Gastroesophageal sphincter (tissue), 4 donors: ENCODE results near the gene RUSC1. TPM values are rescaled to one million over a fixed set of nuclear protein-coding genes. Genes with fewer than 3 reads are reported as not detected.
A peak's percentile ranks its signal among the peaks of the same experiment; 100 is the strongest.

ENCODE experiments used
- ATAC-seq: fragments of 150-250 bp; one replicate; pipeline ENCODE4 v1.9.1; 2016; ENCODE audit warnings: mild to moderate bottlenecking, moderate library complexity
- H3K27ac ChIP-seq, 4 donors: fragments of 200-600 bp; sonication (generic) in 3 of 4; 1 replicate in 3 of 4; 2 replicates in 1 of 4; pipeline ENCODE4 v1.5.1; 2016 to 2019
- H3K27me3 ChIP-seq: fragments of 200-600 bp; sonication (generic); one replicate; pipeline ENCODE4 v1.5.1; 2019
- H3K36me3 ChIP-seq, 2 donors: fragments of 200-600 bp; sonication (generic); one replicate each; pipeline ENCODE4 v1.5.1; 2019; ENCODE audit warnings: control low read depth in 1 of 2
- H3K4me1 ChIP-seq, 3 donors: fragments of 200-600 bp; sonication (generic); 1 replicate in 2 of 3; 2 replicates in 1 of 3; pipeline ENCODE4 v1.5.1; 2016 to 2019; ENCODE audit warnings: control low read depth in 2 of 3
- H3K4me3 ChIP-seq, 2 donors: fragments of 200-600 bp; sonication (generic); one replicate each; pipeline ENCODE4 v1.5.1; 2019; ENCODE audit warnings: mild to moderate bottlenecking in 1 of 2, moderate library complexity in 1 of 2
- H3K9me3 ChIP-seq, 3 donors: fragments of 200-600 bp; sonication (generic); one replicate each; pipeline ENCODE4 v1.5.1; 2017 to 2019; ENCODE audit warnings: control low read depth in 2 of 3
- CTCF ChIP-seq, 4 experiments: fragments of 200-600 bp in 2 of 4; fragments of 450-650 bp in 2 of 4; sonication (generic) in 1 of 4; IDR thresholded peaks; one replicate each; pipeline ENCODE4 v1.5.1; 2017 to 2019; ENCODE audit warnings: antibody characterized with exemption in 4 of 4, mild to moderate bottlenecking in 2 of 4, moderate library complexity in 2 of 4
- EP300 ChIP-seq: sonication (generic); formaldehyde crosslinking; IDR thresholded peaks from one replicate; pipeline ENCODE4 v1.6.1; 2017; ENCODE audit warnings: antibody characterized with exemption, mild to moderate bottlenecking
- POLR2A ChIP-seq, 2 donors: fragments of 450-650 bp; IDR thresholded peaks; one replicate each; pipeline ENCODE4 v1.6.1; 2017; ENCODE audit warnings: antibody characterized with exemption in 2 of 2, mild to moderate bottlenecking in 2 of 2, moderate library complexity in 1 of 2
- POLR2AphosphoS5 ChIP-seq: sonication (generic); formaldehyde crosslinking; IDR thresholded peaks from one replicate; pipeline ENCODE4 v1.6.1; 2017; ENCODE audit warnings: antibody characterized with exemption
- WGBS, 2 donors: methylation state at CpG; one replicate each; pipeline ENCODE4 v1.1.5; 2018; ENCODE audit warnings: low coverage in 1 of 2; 5-methylcytosine and 5-hydroxymethylcytosine counted together
- total RNA-seq, 4 donors: library from RNA; depleted of rRNA; stranded (reverse); fragments of >200 nt; gene quantifications; one replicate each; pipeline ENCODE4 v1.1.0, GENCODE V29; 2016

RUSC1 gene
- total RNA-seq, 4 donors from 2014 or later = 10.8 to 34.2 (median 24.4) TPM

DNA sequence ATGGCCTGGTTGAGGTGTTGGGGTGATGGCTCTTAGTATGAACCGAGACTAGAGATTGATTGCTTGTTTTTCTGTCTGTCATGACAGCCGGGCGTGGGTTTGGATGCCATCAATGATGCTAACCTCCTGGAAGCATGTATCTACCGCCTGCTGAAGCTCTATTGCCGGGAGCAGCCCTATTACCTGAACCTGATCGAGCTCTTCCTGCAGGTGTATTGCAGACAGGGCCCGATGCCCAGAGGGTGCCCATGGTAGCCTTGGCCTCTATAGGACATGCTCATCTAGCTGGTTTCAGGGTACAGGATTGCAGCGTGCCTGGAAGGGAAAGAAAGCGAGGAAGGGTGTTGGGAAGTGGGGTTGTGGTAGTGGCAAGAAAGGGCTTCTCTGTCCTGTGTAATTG lies 2.6 kb upstream of the RUSC1 start:
- ATAC-seq = no peak
- WGBS, 2 donors = 79 to 86% methylated on average over 4 of the region's 9 CpGs
- Histone ChIP-seq H3K4me1 (peaks cover 0 to 34% (median 17%) of the 10 kb centered on the region in 3 donors), H3K4me3 (no peak overlapping the region), H3K27me3 (no peaks in the 10 kb centered on the region), H3K9me3 (no peaks in the 10 kb centered on the region), H3K36me3 (peaks cover 0 to 45% of the 10 kb centered on the region in 2 donors), H3K27ac (no peak overlapping the region)
- TF ChIP-seq POLR2AphosphoS5 (no peak), POLR2A (IDR thresholded peaks at IDR 0.05) (no peak), EP300 (no peak), CTCF (IDR thresholded peaks at IDR 0.05) (no peak)

GRCh38 chr1:155319536-155319935 lies 1.2 kb upstream of the RUSC1 start:
- Histone ChIP-seq H3K4me3 (no peak overlapping the region), H3K27me3 (no peaks in the 10 kb centered on the region), H3K27ac (peak overlapping the region in 1 of 4 donors; percentile 98), H3K36me3 (peaks cover 0 to 31% of the 10 kb centered on the region in 2 donors), H3K4me1 (peaks cover 0 to 36% (median 17%) of the 10 kb centered on the region in 3 donors), H3K9me3 (no peaks in the 10 kb centered on the region)
- WGBS, 2 donors = 88 to 94% methylated on average over 3 of the region's 5 CpGs
- TF ChIP-seq POLR2AphosphoS5 (no peak), POLR2A (IDR thresholded peaks at IDR 0.05) (no peak), EP300 (no peak), CTCF (IDR thresholded peaks at IDR 0.05) (no peak)
- no peak for ATAC-seq

DNA sequence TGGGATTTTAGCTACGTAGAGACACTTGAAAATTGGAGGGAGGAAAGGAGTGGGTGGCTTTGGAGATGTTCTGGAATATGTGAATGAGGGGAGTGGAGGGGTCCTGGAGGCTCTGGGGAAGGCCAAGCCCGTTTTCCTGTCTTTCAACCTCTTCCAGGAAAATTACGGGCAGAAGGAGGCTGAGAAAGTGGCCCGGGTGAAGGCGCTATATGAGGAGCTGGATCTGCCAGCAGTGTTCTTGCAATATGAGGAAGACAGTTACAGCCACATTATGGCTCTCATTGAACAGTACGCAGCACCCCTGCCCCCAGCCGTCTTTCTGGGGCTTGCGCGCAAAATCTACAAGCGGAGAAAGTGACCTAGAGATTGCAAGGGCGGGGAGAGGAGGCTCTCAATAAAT lies 442 bp upstream of the RUSC1 start:
- H3K36me3 ChIP-seq = peaks cover 0 to 24% of the 10 kb centered on the region in 2 donors
- WGBS, 2 donors = 15 to 30% methylated on average over 6 to 11 of the region's 11 CpGs
- peaks cover 0 to 43% (median 17%) of the 10 kb centered on the region in 3 donors for H3K4me1 ChIP-seq
- H3K4me3 ChIP-seq = peak overlapping the region; percentile 47 to 92
- H3K9me3 ChIP-seq = no peaks in the 10 kb centered on the region
- H3K27me3 ChIP-seq = no peaks in the 10 kb centered on the region
- TF ChIP-seq POLR2A (IDR thresholded peaks at IDR 0.05) = no peak
- no peak for TF ChIP-seq EP300
- no peak for TF ChIP-seq CTCF (IDR thresholded peaks at IDR 0.05)
- TF ChIP-seq POLR2AphosphoS5 = no peak
- peak overlapping the region in 3 of 4 donors; percentile 98 to 99 (median 99) for H3K27ac ChIP-seq
- ATAC-seq = no peak

- Histone ChIP-seq H3K27ac (peak overlapping the region; percentile 96 to 99 (median 98)), H3K9me3 (no peaks in the 10 kb centered on the region), H3K27me3 (no peaks in the 10 kb centered on the region), H3K4me3 (peak overlapping the region in 1 of 2 donors; percentile 92), H3K4me1 (peaks cover 0 to 59% (median 21%) of the 10 kb centered on the region in 3 donors), H3K36me3 (peaks cover 0 to 26% of the 10 kb centered on the region in 2 donors)
- no peak for ATAC-seq
- TF ChIP-seq CTCF (IDR thresholded peaks at IDR 0.05) = no peak
- no peak for TF ChIP-seq POLR2A (IDR thresholded peaks at IDR 0.05)
- no peak for TF ChIP-seq EP300
- no peak for TF ChIP-seq POLR2AphosphoS5
- 0 to 38% methylated on average over 4 to 9 of the region's 27 CpGs for WGBS, 2 donors
Measured at GRCh38 chr1:155321639-155322503, 1.2 kb downstream of the RUSC1 start.

DNA sequence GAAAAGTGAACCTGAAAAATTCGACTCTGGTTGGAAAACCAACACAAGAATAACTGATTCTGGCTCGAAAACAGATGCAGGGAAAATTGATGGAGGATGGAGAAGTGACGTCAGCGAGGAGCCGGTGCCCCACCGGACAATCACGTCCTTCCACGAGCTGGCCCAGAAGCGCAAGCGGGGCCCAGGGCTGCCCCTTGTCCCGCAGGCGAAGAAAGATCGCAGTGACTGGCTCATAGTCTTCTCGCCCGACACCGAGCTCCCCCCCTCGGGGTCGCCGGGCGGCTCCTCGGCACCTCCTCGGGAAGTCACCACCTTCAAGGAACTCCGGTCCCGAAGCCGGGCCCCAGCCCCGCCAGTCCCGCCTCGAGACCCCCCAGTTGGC lies 1.9 kb downstream of the RUSC1 start:
- peak overlapping the region; percentile 81 to 92 for H3K4me3 ChIP-seq
- H3K27ac ChIP-seq = peak overlapping the region; percentile 96 to 99 (median 98)
- no peak for ATAC-seq
- WGBS, 2 donors = 0 to 1% methylated on average over 11 to 12 of the region's 28 CpGs
- H3K27me3 ChIP-seq = no peaks in the 10 kb centered on the region
- no peaks in the 10 kb centered on the region for H3K9me3 ChIP-seq
- H3K4me1 ChIP-seq = peaks cover 0 to 62% (median 21%) of the 10 kb centered on the region in 3 donors
- H3K36me3 ChIP-seq = peaks cover 0 to 30% of the 10 kb centered on the region in 2 donors
- TF ChIP-seq POLR2A (IDR thresholded peaks at IDR 0.05) (no peak), POLR2AphosphoS5 (no peak), EP300 (no peak), CTCF (IDR thresholded peaks at IDR 0.05) (no peak)
